ENCODE results near the gene CHDH. TPM values are rescaled to one million over a fixed set of nuclear protein-coding genes. Genes with fewer than 3 reads are reported as not detected.

The CHDH gene, protein sequence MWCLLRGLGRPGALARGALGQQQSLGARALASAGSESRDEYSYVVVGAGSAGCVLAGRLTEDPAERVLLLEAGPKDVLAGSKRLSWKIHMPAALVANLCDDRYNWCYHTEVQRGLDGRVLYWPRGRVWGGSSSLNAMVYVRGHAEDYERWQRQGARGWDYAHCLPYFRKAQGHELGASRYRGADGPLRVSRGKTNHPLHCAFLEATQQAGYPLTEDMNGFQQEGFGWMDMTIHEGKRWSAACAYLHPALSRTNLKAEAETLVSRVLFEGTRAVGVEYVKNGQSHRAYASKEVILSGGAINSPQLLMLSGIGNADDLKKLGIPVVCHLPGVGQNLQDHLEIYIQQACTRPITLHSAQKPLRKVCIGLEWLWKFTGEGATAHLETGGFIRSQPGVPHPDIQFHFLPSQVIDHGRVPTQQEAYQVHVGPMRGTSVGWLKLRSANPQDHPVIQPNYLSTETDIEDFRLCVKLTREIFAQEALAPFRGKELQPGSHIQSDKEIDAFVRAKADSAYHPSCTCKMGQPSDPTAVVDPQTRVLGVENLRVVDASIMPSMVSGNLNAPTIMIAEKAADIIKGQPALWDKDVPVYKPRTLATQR
- not detected for polyA plus RNA-seq

GRCh38 chr3:53846134-53846850 is at the start of gene CHDH, which contains the start of gene IL17RB:
Gene CHDH (minus strand): TSS chr3:53846419. CDS start chr3:53824008, 22,411 bp downstream.
Gene IL17RB (plus strand): TSS chr3:53846568. CDS start chr3:53846589, 21 bp downstream.
- no peaks in the 10 kb centered on the region for H3K36me3 Mint-ChIP-seq
- DNase-seq: no peak
- H3K9me3 Mint-ChIP-seq: no peaks in the 10 kb centered on the region
- H3K4me3 Mint-ChIP-seq: peak within 1 kb of the TSS; percentile 38 to 69 (median 61)
- peaks cover 5 to 24% (median 13%) of the 10 kb centered on the region in 3 donors for H3K27me3 Mint-ChIP-seq (ENCODE audit: low read depth in 3 of 3)
- no peak within 1 kb of the TSS for H3K27ac Mint-ChIP-seq
- H3K4me1 Mint-ChIP-seq: peaks cover 6 to 13% of the 10 kb centered on the region in 2 donors

DNA sequence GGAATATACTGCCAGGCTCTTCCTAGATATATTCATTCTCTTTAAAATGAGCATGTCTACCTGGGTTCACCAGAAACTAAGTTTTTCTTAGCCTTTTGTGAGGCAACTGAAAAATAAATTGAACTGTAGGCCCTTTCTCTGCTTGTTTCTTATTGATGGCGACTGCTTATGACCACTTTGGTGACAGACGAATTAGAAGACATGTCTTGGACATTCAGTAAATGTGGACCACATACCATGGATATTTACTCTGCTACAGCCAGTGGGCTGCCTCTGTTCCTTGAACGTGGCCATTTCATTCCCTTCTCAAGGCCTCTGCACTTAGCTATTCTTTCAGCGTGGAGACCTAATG is 46.0 kb upstream of the CHDH start:
- peak overlapping the region; percentile 86 to 98 (median 94) for H3K4me3 Mint-ChIP-seq
- H3K4me1 Mint-ChIP-seq: peaks cover 38 to 58% of the 10 kb centered on the region in 2 donors
- peaks cover 0 to under 1% (median 0%) of the 10 kb centered on the region in 6 donors for H3K9me3 Mint-ChIP-seq
- H3K27me3 Mint-ChIP-seq (ENCODE audit: low read depth in 3 of 3): peaks cover 9 to 15% (median 10%) of the 10 kb centered on the region in 3 donors
- peak overlapping the region; percentile 96 to 99 (median 98) for H3K27ac Mint-ChIP-seq
- peaks cover 3 to 19% (median 8%) of the 10 kb centered on the region in 3 donors for H3K36me3 Mint-ChIP-seq
- no peak for DNase-seq

- Mint-ChIP-seq H3K27me3 (ENCODE audit: low read depth in 3 of 3) (peaks cover 7 to 15% (median 10%) of the 10 kb centered on the region in 3 donors), H3K4me3 (peak within 1 kb of the TSS; percentile 86 to 98 (median 94)), H3K27ac (peak within 1 kb of the TSS; percentile 96 to 99 (median 98)), H3K4me1 (peaks cover 40 to 64% of the 10 kb centered on the region in 2 donors), H3K9me3 (no peaks in the 10 kb centered on the region), H3K36me3 (peaks cover 3 to 24% (median 8%) of the 10 kb centered on the region in 3 donors)
- DNase-seq: peak; percentile 98
Measured at GRCh38 chr3:53891497-53892285, 45.5 kb upstream of the CHDH start, which contains the start of gene SELENOK. Gene SELENOK (minus strand): TSS chr3:53891859.

DNA sequence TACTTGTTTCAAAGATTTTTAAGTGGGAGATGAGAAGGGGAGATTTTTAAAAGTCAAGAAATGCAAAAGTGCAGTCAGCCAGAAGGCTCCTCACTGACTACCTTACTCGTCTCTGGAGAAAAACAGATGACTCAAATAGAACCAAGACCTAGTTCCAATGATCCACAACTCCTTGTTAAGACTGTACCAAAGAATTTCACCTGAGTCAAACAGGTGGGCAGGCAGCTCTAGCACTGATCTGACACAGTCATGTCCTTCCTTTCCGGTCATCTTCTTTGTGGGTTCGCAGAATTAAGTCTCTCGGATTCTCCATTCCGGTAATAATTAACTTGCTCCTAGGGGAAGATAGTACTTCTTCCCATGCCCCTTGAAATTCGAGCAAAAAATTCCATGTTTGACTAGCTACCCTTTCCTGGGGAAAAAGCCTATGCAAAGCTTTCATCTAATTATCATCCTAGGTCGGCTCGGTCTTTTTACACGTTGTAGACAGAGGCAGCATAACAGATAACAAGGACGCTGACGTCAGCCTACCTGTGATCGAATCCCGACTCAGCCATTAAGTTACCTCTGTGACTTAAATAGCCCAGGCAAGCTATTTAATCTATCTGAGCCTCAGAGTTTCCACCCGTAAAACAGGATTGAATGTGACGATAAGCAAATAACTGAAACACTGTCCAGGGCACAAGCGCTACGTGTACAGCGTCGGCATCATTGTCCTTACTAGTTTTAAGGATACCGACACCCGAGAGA is 44.7 kb upstream of the CHDH start:
- Mint-ChIP-seq H3K27ac (peak overlapping the region; percentile 96 to 99 (median 98)), H3K36me3 (peaks cover 3 to 32% (median 8%) of the 10 kb centered on the region in 3 donors), H3K27me3 (ENCODE audit: low read depth in 3 of 3) (peaks cover 7 to 15% (median 10%) of the 10 kb centered on the region in 3 donors), H3K4me3 (peak overlapping the region; percentile 86 to 98 (median 94)), H3K4me1 (peaks cover 40 to 65% of the 10 kb centered on the region in 2 donors), H3K9me3 (no peaks in the 10 kb centered on the region)
- peak; percentile 10 to 48 (median 48) for DNase-seq

- Mint-ChIP-seq H3K36me3 (peaks cover 3 to 35% (median 8%) of the 10 kb centered on the region in 3 donors), H3K27me3 (ENCODE audit: low read depth in 3 of 3) (peaks cover 5 to 7% (median 5%) of the 10 kb centered on the region in 3 donors), H3K27ac (peak overlapping the region in 4 of 6 donors; percentile 30 to 58 (median 43)), H3K9me3 (no peaks in the 10 kb centered on the region), H3K4me1 (peaks cover 40 to 63% of the 10 kb centered on the region in 2 donors), H3K4me3 (no peak overlapping the region)
- no peak for DNase-seq
Measured at GRCh38 chr3:53888232-53888631, 42.0 kb upstream of the CHDH start.

- H3K4me1 Mint-ChIP-seq: peaks cover 46 to 63% of the 10 kb centered on the region in 2 donors
- peak overlapping the region in 3 of 6 donors; percentile 27 to 39 (median 35) for H3K27ac Mint-ChIP-seq
- H3K36me3 Mint-ChIP-seq: peaks cover 3 to 35% (median 8%) of the 10 kb centered on the region in 3 donors
- peaks cover 5 to 10% (median 7%) of the 10 kb centered on the region in 3 donors for H3K27me3 Mint-ChIP-seq (ENCODE audit: low read depth in 3 of 3)
- H3K9me3 Mint-ChIP-seq: no peaks in the 10 kb centered on the region
- no peak overlapping the region for H3K4me3 Mint-ChIP-seq
- no peak for DNase-seq
Measured at GRCh38 chr3:53887446-53887845, 41.2 kb upstream of the CHDH start.

DNA sequence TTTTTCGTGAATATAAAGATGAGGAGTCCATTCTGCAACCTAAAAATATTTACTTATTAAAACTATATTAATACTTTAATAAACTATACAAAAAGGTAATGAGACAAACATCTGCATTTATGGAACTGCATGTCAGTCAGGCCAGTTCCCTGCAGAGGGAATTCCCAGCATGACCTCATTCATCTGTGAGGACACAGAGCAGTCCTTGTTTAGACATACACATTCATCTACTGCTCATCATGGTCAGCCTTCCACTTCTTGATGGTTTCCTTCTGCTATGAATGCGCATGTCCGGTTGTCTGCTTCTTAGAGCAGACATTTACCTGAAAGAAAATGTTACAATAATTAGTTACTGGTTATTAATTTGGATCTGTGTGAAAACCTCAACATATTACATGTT is 39.0 kb upstream of the CHDH start:
- no peak overlapping the region for H3K4me3 Mint-ChIP-seq
- H3K4me1 Mint-ChIP-seq: peaks cover 44 to 66% of the 10 kb centered on the region in 2 donors
- H3K36me3 Mint-ChIP-seq: peaks cover 3 to 33% (median 8%) of the 10 kb centered on the region in 3 donors
- DNase-seq: no peak
- H3K27me3 Mint-ChIP-seq (ENCODE audit: low read depth in 3 of 3): peaks cover 0 to 9% (median 6%) of the 10 kb centered on the region in 3 donors
- no peak overlapping the region for H3K27ac Mint-ChIP-seq
- no peaks in the 10 kb centered on the region for H3K9me3 Mint-ChIP-seq

- no peak overlapping the region for H3K27ac Mint-ChIP-seq
- H3K36me3 Mint-ChIP-seq: peaks cover 3 to 38% (median 8%) of the 10 kb centered on the region in 3 donors
- H3K27me3 Mint-ChIP-seq (ENCODE audit: low read depth in 3 of 3): peaks cover 0 to 9% (median 6%) of the 10 kb centered on the region in 3 donors
- H3K4me3 Mint-ChIP-seq: no peak overlapping the region
- H3K9me3 Mint-ChIP-seq: no peaks in the 10 kb centered on the region
- DNase-seq: no peak
- peaks cover 44 to 66% of the 10 kb centered on the region in 2 donors for H3K4me1 Mint-ChIP-seq
Measured at GRCh38 chr3:53884623-53885022, 38.4 kb upstream of the CHDH start.

- Mint-ChIP-seq H3K27me3 (ENCODE audit: low read depth in 3 of 3) (peaks cover 0 to 9% (median 6%) of the 10 kb centered on the region in 3 donors), H3K27ac (peak overlapping the region; percentile 88 to 100 (median 99)), H3K9me3 (no peaks in the 10 kb centered on the region), H3K4me3 (peak overlapping the region; percentile 94 to 100 (median 100)), H3K4me1 (peaks cover 33 to 53% of the 10 kb centered on the region in 2 donors), H3K36me3 (peaks cover 7 to 39% (median 10%) of the 10 kb centered on the region in 3 donors)
- no peak for DNase-seq
Measured at GRCh38 chr3:53883008-53883407, 36.8 kb upstream of the CHDH start.

DNA sequence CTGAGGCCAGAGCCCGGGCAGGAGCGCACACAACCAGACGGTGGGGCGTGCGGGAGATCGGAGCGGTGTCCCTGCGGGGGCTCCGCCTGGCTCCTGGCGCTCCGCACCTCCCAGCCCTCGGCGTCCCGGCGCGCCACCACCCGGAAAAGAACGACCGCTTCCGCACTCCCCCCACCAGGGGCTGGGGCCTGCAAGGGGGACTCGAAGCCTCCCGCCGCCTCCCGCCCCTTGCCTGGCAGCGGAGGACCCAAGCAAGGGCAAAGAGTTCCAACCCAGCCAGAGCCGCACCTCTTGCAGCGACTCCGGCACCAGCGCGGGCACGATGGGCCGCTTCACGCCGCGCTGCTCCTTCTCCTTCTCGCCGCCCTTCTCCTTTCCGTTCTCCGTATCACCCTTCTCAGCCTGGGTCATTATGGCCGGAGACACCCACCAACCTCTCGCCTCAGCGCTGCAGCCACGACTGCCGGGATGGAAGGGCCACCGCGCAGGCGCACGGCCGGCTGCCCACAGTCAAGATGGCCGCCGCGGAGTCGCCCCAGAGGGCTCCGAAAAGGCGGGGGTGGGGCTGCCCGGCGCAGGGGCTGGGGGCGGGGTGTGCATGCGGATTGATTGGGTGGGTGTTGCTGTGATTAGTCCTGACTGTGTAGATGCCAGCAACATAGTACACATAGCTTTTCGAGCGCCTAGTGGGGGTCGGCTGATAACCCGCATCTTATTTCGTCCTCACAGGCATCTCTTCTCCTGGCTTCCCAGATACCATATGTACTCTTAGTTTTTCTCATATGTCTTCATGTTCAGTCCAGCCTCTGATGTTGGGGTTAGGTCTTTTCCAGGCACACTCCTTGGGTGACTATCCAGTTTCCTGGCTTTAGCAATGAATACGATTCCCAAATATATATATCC is 35.7 kb upstream of the CHDH start, which contains the start of gene ACTR8:
ACTR8 (minus strand) TSS at position 462 of the 903 bp plus-strand sequence; CDS start at position 411, 51 bp downstream.
- no peaks in the 10 kb centered on the region for H3K9me3 Mint-ChIP-seq
- peak; percentile 88 to 90 (median 90) for DNase-seq
- H3K27me3 Mint-ChIP-seq (ENCODE audit: low read depth in 3 of 3): peaks cover 0 to 9% (median 6%) of the 10 kb centered on the region in 3 donors
- peak within 1 kb of the TSS; percentile 94 to 100 (median 100) for H3K4me3 Mint-ChIP-seq
- peaks cover 33 to 43% of the 10 kb centered on the region in 2 donors for H3K4me1 Mint-ChIP-seq
- H3K27ac Mint-ChIP-seq: peak within 1 kb of the TSS; percentile 88 to 100 (median 99)
- H3K36me3 Mint-ChIP-seq: peaks cover 8 to 42% (median 11%) of the 10 kb centered on the region in 3 donors

Measured in immature natural killer cell (primary cell).